HEK293T (cell line): Measurements from ENCODE around the gene TTC28.

Source experiments
- ARNT ChIP-seq: fragments of 450-650 bp; IDR thresholded peaks from 2 replicates; pipeline ENCODE4 v1.6.1; 2017; ENCODE audit warnings: mild to moderate bottlenecking
- BHLHE40 ChIP-seq: fragments of 450-650 bp; IDR thresholded peaks from 2 replicates; pipeline ENCODE4 v1.6.1; 2016; ENCODE audit warnings: mild to moderate bottlenecking, moderate library complexity, borderline replicate concordance
- ELF4 ChIP-seq: fragments of 450-650 bp; IDR thresholded peaks from 2 replicates; pipeline ENCODE4 v1.6.1; 2017; ENCODE audit warnings: antibody characterized with exemption
- FOXK2 ChIP-seq: fragments of 450-650 bp; IDR thresholded peaks from 2 replicates; pipeline ENCODE4 v1.6.1; 2016; ENCODE audit warnings: mild to moderate bottlenecking
- FOXM1 ChIP-seq: fragments of 450-650 bp; IDR thresholded peaks from 2 replicates; pipeline ENCODE4 v1.6.1; 2017; ENCODE audit warnings: mild to moderate bottlenecking, borderline replicate concordance
- HDGF ChIP-seq: fragments of 450-650 bp; IDR thresholded peaks from 2 replicates; pipeline ENCODE4 v1.6.1; 2017; ENCODE audit warnings: antibody characterized with exemption, borderline replicate concordance
- LEF1 ChIP-seq: fragments of 450-650 bp; IDR thresholded peaks from 2 replicates; pipeline ENCODE4 v1.6.1; 2017; ENCODE audit warnings: mild to moderate bottlenecking, borderline replicate concordance
- NFRKB ChIP-seq: fragments of 450-650 bp; IDR thresholded peaks from 2 replicates; pipeline ENCODE4 v1.6.1; 2016; ENCODE audit warnings: mild to moderate bottlenecking, moderate library complexity
- SP1 ChIP-seq: fragments of 450-650 bp; IDR thresholded peaks from 2 replicates; pipeline ENCODE4 v1.6.1; 2017
- SUZ12 ChIP-seq: fragments of 450-650 bp; IDR thresholded peaks from 2 replicates; pipeline ENCODE4 v1.6.1; 2016; ENCODE audit warnings: mild to moderate bottlenecking
- ZNF384 ChIP-seq: fragments of 450-650 bp; IDR thresholded peaks from 2 replicates; pipeline ENCODE4 v1.6.1; 2016

GRCh38 chr22:28029201-28029948 lies 650.3 kb downstream of the TTC28 start:
- no peak for TF ChIP-seq FOXK2
- TF ChIP-seq FOXM1: no peak
- TF ChIP-seq ARNT: no peak
- TF ChIP-seq BHLHE40: no peak
- TF ChIP-seq NFRKB: no peak
- no peak for TF ChIP-seq ELF4
- no peak for TF ChIP-seq ZNF384
- TF ChIP-seq LEF1: no peak
- no peak for TF ChIP-seq SUZ12
- no peak for TF ChIP-seq SP1
- no peak for TF ChIP-seq HDGF
